HL-60 (cell line): ENCODE data around the gene TENM3.

Source experiments
- CTCF ChIP-seq: IDR thresholded peaks from one replicate; pipeline ENCODE4 v1.5.1; 2011; ENCODE audit warnings: low read length, control low read depth, inconsistent platforms; ENCODE audit not compliant: insufficient read depth
- POLR2AphosphoS5 ChIP-seq: IDR thresholded peaks from 2 replicates; pipeline ENCODE4 v1.6.1; 2012; ENCODE audit warnings: low read depth

- no peak for TF ChIP-seq CTCF
- TF ChIP-seq POLR2AphosphoS5 = no peak
These were observed 46.6 kb downstream of the TENM3 start for GRCh38 chr4:182289809-182290208.
